Small intestine (tissue), 7 donors: ENCODE data around the gene FOXK1. TPM values are rescaled to one million over a fixed set of nuclear protein-coding genes. Genes with fewer than 3 reads are reported as not detected.

Experiments
- DNase-seq, 2 donors: peaks; one replicate each; pipeline versions ENCODE4 v3.0.0 to v3.0.0-alpha.2; 2013
- FAIRE-seq: peaks from 2 replicates; lab custom pipeline; 2012; peaks lifted over from hg19 to GRCh38; lab: Jason Lieb, UNC
- H3K27ac ChIP-seq, 3 donors: one replicate each; pipeline ENCODE4 v1.5.1; 2013; ENCODE audit warnings: low read length in 2 of 3, mild to moderate bottlenecking in 2 of 3, control low read depth in 1 of 3, inconsistent platforms in 1 of 3, low read depth in 1 of 3, moderate library complexity in 1 of 3
- H3K27me3 ChIP-seq, 3 donors: one replicate each; pipeline ENCODE4 v1.6.1; 2013; ENCODE audit warnings: low read length in 3 of 3, inconsistent platforms in 1 of 3; ENCODE audit not compliant: control insufficient read depth in 3 of 3, insufficient read depth in 3 of 3
- H3K36me3 ChIP-seq, 3 donors: one replicate each; pipeline ENCODE4 v1.6.1; 2013; ENCODE audit warnings: low read length in 3 of 3, inconsistent platforms in 1 of 3, low read depth in 1 of 3, mild to moderate bottlenecking in 1 of 3, moderate library complexity in 1 of 3; ENCODE audit not compliant: control insufficient read depth in 3 of 3, insufficient read depth in 2 of 3
- H3K4me1 ChIP-seq, 3 donors: one replicate each; pipeline ENCODE4 v1.6.1; 2013; ENCODE audit warnings: low read length in 2 of 3, inconsistent platforms in 1 of 3, low read depth in 1 of 3, mild to moderate bottlenecking in 1 of 3, moderate library complexity in 1 of 3; ENCODE audit not compliant: control insufficient read depth in 3 of 3, insufficient read depth in 2 of 3
- H3K4me3 ChIP-seq, 3 donors: one replicate each; pipeline ENCODE4 v1.5.1; 2013; ENCODE audit warnings: low read length in 3 of 3, control low read depth in 1 of 3, inconsistent platforms in 1 of 3, low read depth in 1 of 3, mild to moderate bottlenecking in 1 of 3, moderate library complexity in 1 of 3
- H3K9me3 ChIP-seq, 2 donors: one replicate each; pipeline ENCODE4 v1.6.1; 2013; ENCODE audit warnings: low read depth in 1 of 2, low read length in 1 of 2; ENCODE audit not compliant: control insufficient read depth in 2 of 2, insufficient read depth in 1 of 2
- WGBS, 3 donors: extraction: QIAGEN DNeasy Blood & Tissue Kit; methylation state at CpG; one replicate each; pipeline ENCODE4 v1.1.7; 2013; 5-methylcytosine and 5-hydroxymethylcytosine counted together
- polyA plus RNA-seq, 4 donors: library from polyadenylated mRNA; stranded (reverse) in 3 of 4; unstranded in 1 of 4; fragments of 200-250 nt in 3 of 4; fragments of 120-200 nt in 1 of 4; gene quantifications; one replicate each; pipeline versions ENCODE4 v1.2.1 to v1.2.3, GENCODE V29; 2013
- donor health status: healthy with polysubstance abuse.
- donor health status: control.
- donor health status: control.
- donor health status: Bipolar disorder and iron deficiency.
- donor health status: healthy.

Gene FOXK1
- polyA plus RNA-seq, 4 donors = 1.4 to 12.5 (median 6.2) TPM

GRCh38 chr7:4803397-4804241, 121.5 kb downstream of the FOXK1 start:
- no peak for DNase-seq
- H3K27ac ChIP-seq = no peak overlapping the region
- no peaks in the 10 kb centered on the region for H3K9me3 ChIP-seq
- no peaks in the 10 kb centered on the region for H3K4me1 ChIP-seq
- H3K4me3 ChIP-seq = no peak overlapping the region
- WGBS, 3 donors = 69 to 77% (median 71%) methylated on average over 32 to 41 of the region's 41 CpGs
- no peaks in the 10 kb centered on the region for H3K36me3 ChIP-seq
- H3K27me3 ChIP-seq = peaks cover 0 to 12% (median 0%) of the 10 kb centered on the region in 3 donors
- FAIRE-seq = no peak

GRCh38 chr7:4805110-4805983, 123.3 kb downstream of the FOXK1 start:
- WGBS, 3 donors = 70 to 79% (median 71%) methylated on average over 27 to 29 of the region's 29 CpGs
- H3K4me3 ChIP-seq = no peak overlapping the region
- peaks cover 0 to 12% (median 0%) of the 10 kb centered on the region in 3 donors for H3K27me3 ChIP-seq
- no peaks in the 10 kb centered on the region for H3K9me3 ChIP-seq
- DNase-seq = no peak
- no peak overlapping the region for H3K27ac ChIP-seq
- no peaks in the 10 kb centered on the region for H3K4me1 ChIP-seq
- no peak for FAIRE-seq
- no peaks in the 10 kb centered on the region for H3K36me3 ChIP-seq

DNA sequence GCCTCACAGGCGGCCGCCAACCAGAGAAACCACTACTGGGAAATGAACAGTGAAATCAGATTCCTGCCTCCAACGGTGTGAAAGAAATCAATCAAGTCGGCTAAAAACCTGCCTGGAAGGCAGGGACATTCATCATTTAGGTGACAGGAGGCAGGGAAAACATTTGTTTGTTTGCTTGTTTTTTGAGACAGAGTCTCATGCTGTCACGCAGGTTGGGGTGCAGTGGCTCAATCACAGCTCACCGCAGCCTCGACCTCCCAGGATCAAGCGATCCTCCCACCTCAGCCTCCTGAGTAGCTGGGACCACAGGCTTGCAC, 123.8 kb downstream of the FOXK1 start:
- Histone ChIP-seq H3K4me1 (no peaks in the 10 kb centered on the region), H3K4me3 (no peak overlapping the region), H3K27me3 (peaks cover 0 to 12% (median 0%) of the 10 kb centered on the region in 3 donors), H3K36me3 (no peaks in the 10 kb centered on the region), H3K27ac (no peak overlapping the region), H3K9me3 (no peaks in the 10 kb centered on the region)
- 68 to 72% (median 69%) methylated on average over 8 of the region's 8 CpGs for WGBS, 3 donors
- FAIRE-seq (no peak), DNase-seq (no peak)

DNA sequence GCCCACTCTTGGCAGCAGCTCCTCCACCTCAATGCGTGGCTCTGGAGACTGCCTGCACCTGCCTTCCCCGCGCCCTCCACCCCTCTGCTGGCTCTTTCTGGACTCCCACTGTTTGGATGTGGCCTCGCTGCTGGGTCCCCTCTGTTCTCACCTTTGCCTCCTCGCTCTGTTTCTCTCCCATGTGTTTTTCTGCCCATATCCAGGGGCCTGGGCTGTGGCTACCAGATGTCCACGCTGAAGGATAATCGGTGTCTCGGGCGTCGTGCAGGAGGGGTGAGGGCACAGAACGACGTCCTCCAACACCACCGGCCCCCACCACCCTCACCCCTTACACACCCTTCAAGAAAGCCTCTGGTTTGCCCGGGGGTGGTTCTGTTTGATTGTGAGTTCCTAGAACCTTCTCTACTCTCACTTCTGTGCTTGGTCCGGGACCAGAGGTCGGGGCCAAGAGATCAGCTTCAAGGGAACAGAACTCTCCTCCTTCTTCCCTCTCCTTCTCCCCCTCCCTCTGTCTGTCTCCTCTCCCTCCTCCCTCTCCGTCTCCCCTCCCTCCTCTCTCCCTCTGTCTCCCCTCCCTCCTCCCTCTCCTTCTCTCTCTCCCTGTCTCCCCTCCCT, 125.0 kb downstream of the FOXK1 start:
- no peak for FAIRE-seq

DNA sequence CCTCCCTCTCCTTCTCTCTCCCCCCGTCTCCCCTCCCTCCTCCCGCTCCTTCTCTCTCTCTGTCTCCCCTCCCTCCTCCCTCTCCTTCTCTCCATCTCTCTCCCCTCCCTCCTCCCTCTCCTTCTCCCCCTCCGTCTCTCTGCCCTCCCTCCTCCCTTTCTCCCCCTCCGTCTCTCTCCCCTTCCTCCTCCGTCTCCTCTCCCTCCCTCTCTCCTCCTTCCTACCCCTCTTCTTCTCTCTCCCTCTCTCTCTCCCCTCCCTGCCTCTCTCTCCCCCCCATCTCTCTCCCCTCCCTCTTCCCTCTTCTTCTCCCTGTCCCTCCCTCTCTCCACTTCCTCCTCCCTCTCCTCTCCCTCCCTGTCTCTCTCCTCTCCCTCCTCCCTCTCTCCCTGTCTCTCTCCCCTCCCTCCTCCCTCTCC, 125.5 kb downstream of the FOXK1 start:
- Histone ChIP-seq H3K27ac (no peak overlapping the region), H3K36me3 (no peaks in the 10 kb centered on the region), H3K9me3 (no peaks in the 10 kb centered on the region), H3K4me3 (no peak overlapping the region), H3K27me3 (peaks cover 0 to 12% (median 0%) of the 10 kb centered on the region in 3 donors), H3K4me1 (no peaks in the 10 kb centered on the region)
- no peak for DNase-seq
- WGBS, 3 donors = 15 to 22% (median 22%) methylated on average over 5 of the region's 5 CpGs
- no peak for FAIRE-seq

More for the DNA sequence above, 125.0 kb downstream of the FOXK1 start:
- H3K4me1 ChIP-seq = no peaks in the 10 kb centered on the region
- no peak overlapping the region for H3K4me3 ChIP-seq
- peaks cover 0 to 12% (median 0%) of the 10 kb centered on the region in 3 donors for H3K27me3 ChIP-seq
- H3K27ac ChIP-seq = no peak overlapping the region
- no peaks in the 10 kb centered on the region for H3K36me3 ChIP-seq
- H3K9me3 ChIP-seq = no peaks in the 10 kb centered on the region
- DNase-seq = no peak
- 52 to 64% (median 54%) methylated on average over 17 of the region's 17 CpGs for WGBS, 3 donors

- H3K36me3 ChIP-seq = no peaks in the 10 kb centered on the region
- H3K27ac ChIP-seq = no peak overlapping the region
- WGBS, 3 donors = 53 to 64% (median 62%) methylated on average over 5 of the region's 5 CpGs
- H3K4me3 ChIP-seq = no peak overlapping the region
- no peak for DNase-seq
- FAIRE-seq = no peak
- peaks cover 0 to 3% of the 10 kb centered on the region in 2 donors for H3K9me3 ChIP-seq
- peaks cover 0 to 12% (median 0%) of the 10 kb centered on the region in 3 donors for H3K27me3 ChIP-seq
- no peaks in the 10 kb centered on the region for H3K4me1 ChIP-seq
Observed at GRCh38 chr7:4808026-4808425, 125.9 kb downstream of the FOXK1 start.

DNA sequence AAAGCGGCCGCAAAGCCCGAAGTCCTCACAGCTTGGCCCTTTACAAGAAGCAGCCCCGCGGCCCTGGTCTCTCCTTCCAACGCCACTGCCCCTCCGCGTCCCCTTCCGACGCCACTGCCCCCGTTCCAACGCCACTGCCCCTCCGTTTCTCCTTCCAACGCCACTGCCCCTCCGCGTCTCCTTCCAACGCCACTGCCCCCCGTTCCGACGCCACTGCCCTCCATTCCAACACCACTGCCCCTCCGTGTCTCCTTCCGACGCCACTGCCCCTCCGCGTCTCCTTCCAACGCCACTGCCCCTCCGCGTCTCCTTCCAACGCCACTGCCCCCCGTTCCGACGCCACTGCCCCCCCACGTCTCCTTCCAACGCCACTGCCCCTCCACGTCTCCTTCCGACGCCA, 126.5 kb downstream of the FOXK1 start:
- H3K36me3 ChIP-seq = no peaks in the 10 kb centered on the region
- FAIRE-seq = no peak
- DNase-seq = no peak
- 77 to 91% (median 85%) methylated on average over 37 of the region's 37 CpGs for WGBS, 3 donors
- H3K27ac ChIP-seq = no peak overlapping the region
- no peaks in the 10 kb centered on the region for H3K4me1 ChIP-seq
- peaks cover 0 to 5% of the 10 kb centered on the region in 2 donors for H3K9me3 ChIP-seq
- no peak overlapping the region for H3K4me3 ChIP-seq
- peaks cover 0 to 12% (median 0%) of the 10 kb centered on the region in 3 donors for H3K27me3 ChIP-seq

- Histone ChIP-seq H3K4me3 (no peak overlapping the region), H3K27me3 (peaks cover 0 to 12% (median 0%) of the 10 kb centered on the region in 3 donors), H3K36me3 (no peaks in the 10 kb centered on the region), H3K9me3 (peaks cover 0 to 5% of the 10 kb centered on the region in 2 donors), H3K27ac (no peak overlapping the region), H3K4me1 (no peaks in the 10 kb centered on the region)
- DNase-seq (no peak), FAIRE-seq (no peak)
- 59 to 85% (median 63%) methylated on average over 37 to 38 of the region's 38 CpGs for WGBS, 3 donors
Observed at GRCh38 chr7:4809091-4809591, 127.0 kb downstream of the FOXK1 start.
